ENCODE measurements around the gene STIM1.

STIM1 gene

DNA sequence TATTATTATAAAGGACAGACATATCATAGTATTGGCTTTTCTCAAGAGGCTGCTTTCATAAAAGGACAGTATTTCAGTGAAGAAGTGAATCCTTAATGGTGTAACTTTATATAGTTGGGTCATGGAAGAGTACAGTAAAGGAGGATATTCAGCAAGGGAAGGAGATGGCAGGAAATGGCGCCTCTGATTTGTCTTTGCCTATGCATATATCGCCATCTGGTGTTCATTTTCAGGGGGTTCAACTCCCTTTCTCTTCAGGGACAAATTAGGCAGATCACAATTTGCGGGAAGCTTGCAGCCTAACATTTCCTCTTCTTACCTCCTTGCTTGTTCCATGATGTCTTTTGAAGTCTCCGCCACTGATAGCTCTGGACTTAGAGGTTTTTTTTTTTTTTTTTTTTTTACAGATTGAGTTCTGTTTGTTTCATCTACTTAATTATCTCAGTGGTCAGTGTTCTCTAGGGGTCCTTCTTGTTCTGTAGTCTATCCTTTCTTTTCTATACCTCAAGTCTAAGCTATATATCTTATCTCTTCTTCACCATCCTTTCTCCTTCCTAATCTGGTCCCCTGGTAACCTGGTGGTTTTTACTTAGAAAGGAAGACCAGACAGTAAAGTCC, 217.3 kb downstream of the STIM1 start:
- DNase-seq: peak in 3 of 5 experiments; percentile 32 to 75 (median 53)

DNA sequence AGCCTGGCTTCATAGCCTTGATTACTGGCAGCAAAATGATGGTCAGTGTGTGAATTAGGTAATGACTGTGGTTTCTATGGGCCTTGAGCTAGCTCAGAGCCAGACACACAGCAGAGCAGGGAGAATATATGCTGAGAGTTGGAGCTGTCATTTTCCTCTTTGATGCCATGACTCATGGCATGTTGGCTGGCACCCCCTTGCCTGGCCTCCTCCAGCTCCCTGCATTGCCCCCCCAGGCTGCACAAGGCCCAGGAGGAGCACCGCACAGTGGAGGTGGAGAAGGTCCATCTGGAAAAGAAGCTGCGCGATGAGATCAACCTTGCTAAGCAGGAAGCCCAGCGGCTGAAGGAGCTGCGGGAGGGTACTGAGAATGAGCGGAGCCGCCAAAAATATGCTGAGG, 218.8 kb downstream of the STIM1 start:
- no peak for DNase-seq

DNA sequence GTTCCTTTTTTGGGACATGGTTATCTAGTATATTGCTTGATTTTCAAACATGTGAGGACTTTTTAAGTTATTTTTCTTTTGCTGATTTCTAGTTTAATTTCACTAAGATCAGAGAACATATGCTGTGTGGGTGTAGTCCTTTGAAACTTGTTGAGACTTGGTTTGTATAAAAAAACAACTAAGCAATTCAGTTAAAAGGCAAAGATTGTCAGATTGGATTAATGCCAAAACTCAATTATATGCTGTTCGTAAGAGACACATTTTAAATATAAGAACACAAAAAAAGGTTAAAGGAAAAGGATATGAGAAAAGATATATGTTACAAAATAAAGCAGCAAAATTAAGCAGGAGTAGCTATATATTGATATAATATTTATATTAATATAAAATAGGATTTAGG, 221.3 kb downstream of the STIM1 start:
- DNase-seq: no peak

DNA sequence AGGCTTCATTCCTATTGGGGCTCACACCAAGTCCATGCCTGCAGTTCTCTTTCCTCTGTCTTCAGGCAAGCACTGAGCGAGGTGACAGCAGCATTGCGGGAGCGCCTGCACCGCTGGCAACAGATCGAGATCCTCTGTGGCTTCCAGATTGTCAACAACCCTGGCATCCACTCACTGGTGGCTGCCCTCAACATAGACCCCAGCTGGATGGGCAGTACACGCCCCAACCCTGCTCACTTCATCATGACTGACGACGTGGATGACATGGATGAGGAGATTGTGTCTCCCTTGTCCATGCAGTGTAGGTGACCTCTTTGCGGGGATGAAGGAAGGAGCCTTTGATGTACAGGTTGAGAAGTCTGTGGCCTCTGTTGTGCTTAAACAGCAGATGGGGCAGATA, 227.7 kb downstream of the STIM1 start:
- DNase-seq: no peak

DNA sequence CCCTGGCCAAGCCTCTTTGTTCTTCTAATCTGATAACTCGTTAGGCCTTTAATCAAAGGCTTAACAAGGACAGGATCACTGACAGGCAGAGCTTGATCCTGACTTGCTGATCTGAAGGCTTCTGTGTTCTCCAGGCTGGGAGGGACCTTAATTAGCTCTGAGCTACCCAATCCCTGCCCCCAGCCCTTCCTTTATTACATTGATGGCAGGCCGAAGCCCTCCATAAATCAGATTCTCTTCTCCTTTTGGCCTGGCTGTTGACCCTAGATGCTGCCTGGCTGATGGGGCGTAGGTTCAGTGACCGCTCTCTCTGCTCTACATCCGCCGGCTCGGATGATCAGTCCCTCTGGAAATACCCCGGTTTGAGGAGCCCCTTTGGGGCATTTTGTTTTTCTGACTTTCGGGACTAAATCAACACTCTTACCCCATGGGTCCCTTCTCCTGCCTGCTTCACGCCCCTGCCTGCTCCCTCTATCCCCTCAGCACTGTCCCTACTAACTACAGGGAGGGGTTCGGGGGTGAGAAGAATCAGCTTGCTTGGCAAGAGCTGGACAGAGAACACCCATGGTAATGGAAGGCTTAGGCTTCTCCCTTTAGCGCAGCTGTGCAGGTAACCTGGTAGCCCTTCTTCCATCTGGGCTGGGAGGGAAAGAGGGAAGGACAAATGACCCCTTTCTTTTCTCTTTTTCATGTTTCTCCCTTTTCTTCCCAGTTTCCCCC, 229.1 kb downstream of the STIM1 start:
- no peak for DNase-seq

DNA sequence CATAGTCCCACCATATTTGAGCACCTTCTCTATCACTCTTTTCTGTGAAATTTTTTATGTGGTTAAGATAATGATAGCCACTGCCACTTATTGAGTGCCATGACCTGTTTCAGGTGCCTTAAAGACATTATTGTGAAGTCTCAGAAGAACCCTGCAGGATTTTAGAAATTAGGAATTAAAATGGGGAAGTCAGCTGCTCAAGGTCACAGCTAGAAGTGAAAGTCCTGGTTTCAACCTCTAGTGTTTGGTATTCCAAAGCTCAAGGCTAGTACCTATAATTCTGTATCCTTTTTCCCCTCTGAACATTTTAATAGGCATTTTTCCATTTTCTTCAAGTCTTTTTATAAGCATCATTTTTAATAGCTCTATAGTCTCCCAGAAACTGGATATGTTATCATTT, 230.1 kb downstream of the STIM1 start:
- DNase-seq: no peak

DNA sequence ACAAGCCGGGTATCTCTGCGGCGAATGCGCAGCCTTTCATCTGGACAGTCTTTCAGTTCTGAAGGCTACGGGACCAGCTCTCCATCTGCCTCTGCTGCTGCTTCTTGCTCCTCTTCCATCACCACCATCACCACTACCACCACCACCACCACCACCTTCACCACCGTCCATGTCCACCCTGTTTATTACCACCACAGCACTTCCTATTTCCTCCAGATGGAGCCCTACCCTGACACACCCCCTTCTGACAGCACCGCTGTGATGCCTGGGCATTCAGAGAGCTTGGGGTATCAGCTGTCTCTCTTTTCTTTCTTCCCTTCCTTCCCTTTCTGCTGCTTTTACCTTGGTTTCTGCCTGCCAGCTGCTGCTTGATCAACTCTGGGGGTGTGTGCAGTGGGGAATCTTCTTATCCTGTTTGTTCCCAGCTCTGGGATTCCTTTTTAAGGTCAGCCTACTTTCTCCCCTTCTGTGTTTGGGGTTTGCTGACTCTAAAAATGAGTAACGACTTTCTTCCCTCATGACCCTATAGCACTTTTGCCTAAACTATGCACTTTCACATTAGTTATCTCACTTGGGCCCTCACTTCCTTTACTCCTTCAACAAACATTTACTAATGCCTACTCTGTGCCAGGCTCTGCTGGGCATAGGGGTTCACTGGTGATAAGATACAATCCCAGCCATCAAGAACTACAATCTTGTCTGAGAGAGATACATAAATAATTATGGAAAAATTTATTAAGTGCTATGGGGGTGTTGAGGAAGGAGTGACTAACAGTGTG, 231.3 kb downstream of the STIM1 start:
- no peak for DNase-seq

DNA sequence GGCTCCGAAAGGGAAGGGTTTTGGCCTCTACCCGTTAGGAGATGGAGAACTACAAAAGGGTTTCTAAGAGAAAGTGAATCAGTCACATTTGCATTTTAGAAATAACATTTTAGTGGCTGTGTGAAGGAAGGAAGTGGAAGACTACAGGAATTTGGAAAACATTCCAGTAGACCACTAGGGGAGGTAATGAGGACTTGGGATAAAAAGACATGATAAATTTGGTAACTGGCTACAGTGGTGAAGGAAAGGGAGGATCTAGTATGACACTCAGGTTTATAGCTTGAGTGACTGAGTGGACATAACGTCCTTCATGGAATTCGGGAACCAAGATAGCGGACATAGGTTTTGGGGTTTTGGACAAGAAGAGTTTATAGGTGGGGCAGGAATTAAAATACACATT, 232.1 kb downstream of the STIM1 start:
- DNase-seq: no peak

DNA sequence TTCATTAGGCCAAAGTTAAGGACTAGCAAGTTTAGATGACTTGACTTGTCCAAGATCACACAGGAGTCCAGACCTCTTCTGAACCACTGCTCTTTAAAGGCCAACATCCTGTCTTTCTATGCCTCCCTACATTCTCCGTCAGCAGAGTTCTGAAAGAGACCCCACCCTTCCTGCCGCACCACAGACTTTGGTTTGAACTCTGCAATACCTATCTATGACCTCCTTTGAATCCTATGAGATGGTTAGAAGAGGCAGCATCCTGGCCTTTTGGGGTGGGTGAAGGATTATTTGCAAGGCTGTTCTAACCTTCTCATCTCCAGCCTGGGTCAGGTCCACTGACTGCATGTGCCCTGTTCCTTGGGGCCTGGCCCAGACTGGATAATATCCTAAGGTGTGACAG, 234.8 kb downstream of the STIM1 start:
- peak in 3 of 5 experiments; percentile 34 to 90 (median 73) for DNase-seq

DNA sequence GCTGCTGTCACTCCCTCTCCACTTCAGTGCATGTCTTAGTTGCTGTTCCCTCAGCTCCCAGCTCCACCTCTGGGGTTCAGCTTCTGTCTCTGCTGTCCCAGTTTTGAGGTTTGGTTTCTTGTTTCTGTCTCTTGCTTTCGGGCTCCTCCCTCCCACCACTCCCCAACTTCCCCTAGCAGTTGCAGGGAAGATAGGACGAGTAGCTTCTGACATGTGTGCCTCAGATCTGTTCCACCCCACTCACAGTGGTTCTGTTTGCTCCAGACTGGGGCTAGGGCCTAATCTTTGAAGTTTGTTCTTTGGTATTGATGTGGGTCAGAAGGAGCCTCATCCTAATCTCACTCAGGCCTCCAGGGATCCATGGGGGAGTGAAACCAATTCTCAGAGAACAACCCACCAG, 236.6 kb downstream of the STIM1 start:
- peak in 1 of 5 experiments; percentile 55 for DNase-seq

DNA sequence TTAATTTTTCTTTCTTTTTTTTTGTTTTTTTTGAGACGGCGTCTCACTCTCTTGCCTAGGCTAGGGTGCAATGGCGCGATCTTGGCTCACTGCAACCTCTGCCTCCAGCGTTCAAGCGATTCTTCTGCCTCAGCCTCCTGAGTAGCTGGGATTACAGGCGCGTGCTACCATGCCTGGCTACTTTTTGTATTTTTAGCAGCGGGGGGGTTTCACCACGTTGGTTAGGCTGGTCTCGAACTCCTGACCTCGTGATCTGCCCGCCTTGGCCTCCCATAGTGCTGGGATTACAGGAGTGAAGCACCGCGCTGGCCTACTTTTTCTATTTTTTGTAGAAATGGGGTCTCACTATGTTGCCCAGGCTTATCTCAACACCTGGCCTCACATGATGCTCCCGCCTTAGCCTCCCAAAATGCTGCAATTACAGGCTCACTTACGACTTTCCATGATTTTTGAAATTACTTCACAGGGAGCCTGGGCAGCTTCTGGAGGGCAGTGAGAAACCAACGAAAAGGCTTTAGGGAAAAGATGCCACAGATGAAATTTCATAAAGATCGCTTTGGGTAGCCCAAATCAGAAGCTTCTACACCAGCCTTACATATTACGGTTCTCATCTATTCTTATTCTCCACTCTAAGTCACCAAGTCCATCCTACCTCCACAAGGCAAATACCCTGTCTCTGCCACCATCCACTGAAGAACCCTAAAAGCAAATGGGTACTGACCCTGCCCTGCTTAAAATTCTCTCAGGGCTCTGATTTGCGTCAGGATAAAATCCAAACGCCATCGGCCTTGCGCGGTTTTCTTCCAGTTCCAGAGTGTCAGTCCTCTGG, 238.3 kb downstream of the STIM1 start:
- peak in 1 of 5 experiments; percentile 15 for DNase-seq

DNA sequence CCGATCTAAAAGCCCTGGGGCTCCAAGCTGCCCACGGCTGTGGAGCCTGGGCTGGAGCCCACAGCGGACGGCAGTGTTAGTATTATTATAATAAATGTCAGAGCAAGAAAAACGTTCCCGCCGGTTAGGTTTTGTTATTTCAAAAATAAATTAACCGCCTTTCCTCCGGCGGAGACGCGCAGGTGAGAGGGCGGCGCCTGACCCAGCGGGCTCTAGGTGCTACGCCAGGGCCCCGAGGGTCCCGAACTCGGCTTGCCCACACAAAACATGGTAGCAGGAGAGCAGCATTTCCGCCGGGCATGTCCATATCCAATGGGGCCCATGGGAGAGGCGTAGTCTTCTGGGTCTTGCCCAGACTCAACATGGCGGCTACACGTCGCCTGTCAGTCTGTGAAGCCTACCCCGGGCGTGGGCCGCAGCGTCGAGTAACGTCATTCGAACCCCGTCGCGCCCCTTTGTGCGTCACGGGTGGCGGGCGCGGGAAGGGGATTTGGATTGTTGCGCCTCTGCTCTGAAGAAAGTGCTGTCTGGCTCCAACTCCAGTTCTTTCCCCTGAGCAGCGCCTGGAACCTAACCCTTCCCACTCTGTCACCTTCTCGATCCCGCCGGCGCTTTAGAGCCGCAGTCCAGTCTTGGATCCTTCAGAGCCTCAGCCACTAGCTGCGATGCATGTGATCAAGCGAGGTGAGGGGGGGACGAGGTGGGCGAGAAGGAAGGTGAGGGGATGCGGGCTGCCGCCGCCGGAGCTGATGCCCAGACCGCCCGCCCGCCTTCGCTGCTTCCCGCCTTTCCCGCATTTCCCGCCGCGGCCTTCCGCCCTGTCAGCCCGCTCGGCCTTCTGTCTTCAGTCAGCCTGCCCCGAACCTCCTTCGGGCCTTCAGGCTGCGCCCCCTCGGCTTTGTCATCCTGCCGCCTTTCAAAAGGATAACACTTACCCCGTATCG, 239.2 kb downstream of the STIM1 start, which contains the start of gene RRM1:
Gene RRM1 (plus strand): TSS at position 452 of the 944 bp plus-strand sequence. CDS start 214 bp downstream, at position 666.
- peak; percentile 84 to 98 (median 92) for DNase-seq

DNA sequence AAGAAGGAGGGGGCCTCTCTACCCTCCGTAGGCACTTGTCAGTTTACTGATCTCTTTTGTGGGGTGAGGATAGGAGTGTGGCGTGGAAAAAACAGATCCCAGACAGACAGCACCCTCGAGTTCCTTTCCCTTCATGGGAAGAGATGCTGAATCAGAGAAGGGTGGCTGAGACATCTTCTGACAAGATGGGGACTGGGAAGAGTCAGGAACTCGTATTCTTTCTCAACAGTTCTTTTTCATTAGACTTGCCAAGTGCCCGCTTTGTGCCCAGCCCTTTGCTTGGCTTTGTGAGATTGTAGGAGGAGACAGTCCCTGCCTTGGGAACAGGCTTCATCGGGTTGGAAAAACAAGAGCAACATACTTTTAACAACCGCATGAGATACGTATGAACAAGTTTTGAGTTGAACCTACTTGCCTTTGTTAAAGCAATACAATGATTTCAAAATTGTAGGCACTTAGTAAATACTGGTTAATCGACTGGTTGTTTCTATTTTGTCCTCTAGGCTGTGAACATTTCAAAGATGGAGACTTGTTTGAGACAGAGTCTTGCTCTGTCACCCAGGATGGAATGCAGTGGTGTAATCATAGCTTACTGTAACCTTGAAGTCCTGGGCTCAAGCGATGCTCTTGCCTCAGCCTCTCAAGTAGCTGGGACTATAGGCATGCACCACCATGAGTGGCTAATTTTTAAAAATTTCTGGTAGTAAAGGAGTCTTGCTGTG, 240.2 kb downstream of the STIM1 start:
- peak in 1 of 5 experiments; percentile 66 for DNase-seq

DNA sequence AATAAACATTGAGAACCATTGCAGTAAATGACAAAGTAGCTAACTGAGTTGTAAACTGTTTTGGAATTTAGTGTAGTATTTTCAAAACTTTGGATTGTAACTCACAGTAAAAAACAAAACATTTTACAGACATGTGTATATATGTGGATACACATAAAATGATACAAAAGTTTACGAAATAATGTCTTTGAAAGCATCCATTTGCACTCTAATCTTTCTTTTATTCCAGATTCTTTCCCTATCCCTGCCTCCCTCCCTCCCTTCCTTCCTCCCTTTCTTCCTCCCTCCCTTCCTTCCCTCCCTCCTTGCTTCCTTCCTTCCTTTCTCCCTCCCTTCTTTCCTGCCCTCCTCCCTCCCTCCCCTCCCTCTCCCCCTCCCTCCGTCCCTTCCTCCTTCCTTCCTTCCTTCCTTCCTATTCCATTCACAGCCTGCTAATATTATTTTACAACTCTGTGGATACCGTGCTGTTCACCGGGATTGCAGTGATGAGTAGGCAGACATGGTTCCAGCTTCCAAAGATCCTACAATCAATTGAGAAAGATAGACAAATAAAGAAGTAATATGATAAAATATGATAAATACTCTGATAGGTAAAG, 242.7 kb downstream of the STIM1 start:
- DNase-seq: no peak

DNA sequence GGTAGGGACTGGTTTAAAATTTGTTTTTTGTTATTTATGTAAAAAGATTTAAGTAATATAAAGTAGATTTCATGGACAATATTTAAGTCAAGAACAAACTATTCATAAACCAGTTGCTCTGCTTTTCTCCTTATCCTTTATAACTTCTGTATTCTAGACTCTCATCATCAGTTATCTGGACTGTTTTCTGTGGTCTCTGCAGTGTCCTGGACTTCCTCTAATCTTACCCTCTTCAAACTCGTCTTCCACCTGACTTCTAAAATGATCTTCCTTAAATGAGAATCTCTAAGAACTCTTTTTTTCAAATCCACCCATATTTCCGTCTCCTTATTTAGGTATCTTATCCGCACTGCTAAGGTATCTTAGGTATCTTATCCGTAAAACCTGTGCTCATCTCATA, 247.2 kb downstream of the STIM1 start:
- DNase-seq: no peak

DNA sequence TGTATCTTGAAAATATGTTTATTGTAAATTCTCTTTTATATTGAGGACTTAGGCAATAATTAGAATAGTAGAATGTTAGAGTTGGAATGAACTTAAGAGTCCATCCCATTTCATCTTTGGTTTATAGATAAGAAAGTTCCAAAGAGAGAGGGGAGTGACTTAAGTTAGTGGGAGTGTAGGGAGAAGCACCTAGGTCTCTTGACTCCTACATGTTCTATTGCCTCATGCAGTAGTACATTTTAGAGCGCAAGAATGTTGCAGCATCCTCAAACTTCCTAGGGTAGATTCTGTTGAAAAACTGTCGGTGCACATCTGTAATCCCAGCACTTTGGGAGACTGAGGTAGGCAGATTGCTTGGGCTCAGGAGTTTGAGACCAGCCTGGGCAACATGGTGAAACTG, 247.8 kb downstream of the STIM1 start:
- no peak for DNase-seq

DNA sequence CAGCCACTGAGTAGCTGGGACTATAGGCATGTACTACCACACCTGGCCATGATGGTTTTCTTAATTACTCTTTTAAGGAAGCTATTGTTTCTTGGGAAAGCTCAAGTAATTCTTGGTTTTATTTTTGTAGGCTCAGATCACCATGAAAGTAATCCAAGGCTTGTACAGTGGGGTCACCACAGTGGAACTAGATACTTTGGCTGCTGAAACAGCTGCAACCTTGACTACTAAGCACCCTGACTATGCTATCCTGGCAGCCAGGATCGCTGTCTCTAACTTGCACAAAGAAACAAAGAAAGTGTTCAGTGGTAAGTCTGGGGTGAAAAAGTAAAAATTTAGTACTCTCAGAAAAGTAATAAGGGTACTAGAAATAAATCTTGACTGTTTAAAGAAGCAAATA, 250.5 kb downstream of the STIM1 start:
- DNase-seq: no peak

DNA sequence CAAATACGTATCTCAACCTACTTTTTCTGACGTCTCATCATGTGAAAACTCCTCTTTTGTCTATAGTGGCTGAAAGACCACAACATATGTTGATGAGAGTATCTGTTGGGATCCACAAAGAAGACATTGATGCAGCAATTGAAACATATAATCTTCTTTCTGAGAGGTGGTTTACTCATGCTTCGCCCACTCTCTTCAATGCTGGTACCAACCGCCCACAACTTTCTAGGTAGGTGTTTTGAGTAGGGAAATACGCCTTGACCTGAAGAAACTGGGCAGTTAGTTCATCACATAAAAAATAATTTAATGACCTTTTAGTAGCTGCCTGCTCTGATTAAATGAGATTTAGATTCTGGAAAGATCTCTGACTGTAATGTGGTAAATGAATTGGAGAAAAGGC, 256.4 kb downstream of the STIM1 start:
- DNase-seq: no peak

DNA sequence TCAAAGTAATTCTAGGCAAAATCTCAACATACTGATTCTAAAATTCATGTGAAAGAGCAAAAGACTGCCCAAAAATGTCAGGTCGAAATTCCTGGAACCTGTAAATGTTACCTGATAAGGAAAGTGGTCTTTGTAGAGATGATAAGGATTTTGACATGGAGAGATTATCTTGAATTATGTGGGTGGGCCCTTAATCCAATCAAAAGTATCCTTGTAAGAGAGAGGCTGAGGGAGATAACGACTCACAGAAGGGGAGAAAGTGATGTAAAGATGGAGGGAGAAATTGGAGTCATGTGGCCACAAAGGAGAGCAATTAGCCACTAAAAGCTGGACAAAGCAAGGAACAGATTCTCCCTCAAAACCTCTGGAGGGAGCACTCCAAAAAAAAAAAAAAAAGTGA, 259.7 kb downstream of the STIM1 start:
- DNase-seq: no peak

DNA sequence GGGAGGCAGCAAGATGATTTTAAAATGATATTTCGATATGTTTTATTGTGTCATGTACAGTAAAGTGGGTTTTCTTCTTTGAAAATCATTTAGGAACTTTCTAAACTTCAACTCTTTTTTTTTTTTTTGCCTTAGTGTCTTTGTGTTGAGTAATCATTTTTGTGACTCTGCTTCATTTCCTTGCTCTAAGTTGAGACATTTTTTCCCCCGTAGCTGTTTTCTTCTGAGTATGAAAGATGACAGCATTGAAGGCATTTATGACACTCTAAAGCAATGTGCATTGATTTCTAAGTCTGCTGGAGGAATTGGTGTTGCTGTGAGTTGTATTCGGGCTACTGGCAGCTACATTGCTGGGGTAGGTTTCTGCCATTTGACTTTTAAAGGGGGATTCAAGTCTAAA, 262.6 kb downstream of the STIM1 start:
- DNase-seq: no peak
